Smooth muscle cell of bladder (primary cell): Measurements from ENCODE around the gene TMSB4X. TPM values are rescaled to one million over a fixed set of nuclear protein-coding genes. Genes with fewer than 3 reads are reported as not detected.

Experiments used
- total RNA-seq: library from RNA; depleted of rRNA; stranded (reverse); fragments of >200 nt; gene quantifications from 2 replicates; pipeline ENCODE4 v1.2.3, GENCODE V29; 2014

Gene TMSB4X
- total RNA-seq: 10,963 and 11,105 TPM in 2 replicates

DNA sequence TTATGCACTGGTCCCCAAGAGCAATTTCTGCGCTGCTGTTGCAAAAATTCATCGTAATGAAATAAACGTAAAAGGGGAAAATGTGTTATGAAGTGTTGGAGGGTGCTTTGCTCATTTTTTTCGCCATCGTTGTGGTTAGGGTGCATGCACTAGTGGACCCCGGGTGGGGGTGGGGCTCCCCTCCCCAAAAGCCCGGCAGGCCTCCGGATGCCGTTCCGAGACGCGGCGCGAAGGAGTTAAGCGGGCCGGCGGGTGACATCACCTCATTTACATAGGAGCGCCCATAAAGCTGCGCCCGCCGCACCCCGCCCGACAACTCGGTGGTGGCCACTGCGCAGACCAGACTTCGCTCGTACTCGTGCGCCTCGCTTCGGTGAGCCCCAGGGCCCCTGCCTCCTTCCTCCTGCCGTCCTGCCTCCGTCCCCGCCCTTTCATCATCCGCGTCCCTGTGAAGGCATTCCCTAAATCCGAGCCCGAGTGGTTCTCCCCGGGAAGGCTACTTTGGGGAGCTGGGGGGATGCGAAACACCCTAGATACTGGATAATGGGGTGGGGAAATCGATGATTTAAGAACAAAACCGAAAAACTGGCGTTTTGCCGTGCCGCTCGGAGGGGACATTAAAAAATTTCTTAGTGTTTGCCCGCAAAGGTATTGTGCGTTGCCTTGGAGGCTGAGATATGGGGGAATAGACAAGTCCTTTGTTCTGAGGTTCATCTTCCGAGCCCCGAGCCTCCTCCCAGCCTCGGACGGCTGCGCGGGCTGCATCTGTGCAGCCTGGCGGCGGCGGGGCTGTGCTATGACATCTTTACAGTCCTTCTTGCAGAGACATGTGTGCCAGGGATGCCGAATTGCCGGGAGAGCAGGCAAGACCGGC, at the start of gene TMSB4X:
TSS of gene TMSB4X (plus strand) at position 315 of the 874 bp plus-strand sequence.

Other genes with a start within 250 kb of the TMSB4X start
- 24.5 and 35.6 TPM in 2 replicates for gene PRPS2, start 183.7 kb upstream of the TMSB4X start, total RNA-seq
- not detected in 2 replicates for gene TLR7, start 108.0 kb upstream of the TMSB4X start, total RNA-seq
- not detected in 2 replicates for gene TLR8, start 68.5 kb upstream of the TMSB4X start, total RNA-seq
- gene FAM9C, start 69.5 kb downstream of the TMSB4X start, total RNA-seq: under 0.01 and 0.18 TPM in 2 replicates